Breast epithelium (tissue), 3 donors: ENCODE results near the gene BBX.

Experiments
- CTCF ChIP-seq, 3 donors: fragments of 450-650 bp; IDR thresholded peaks; one replicate each; pipeline ENCODE4 v1.5.1; 2016 to 2017; ENCODE audit warnings: antibody characterized with exemption in 3 of 3, mild to moderate bottlenecking in 3 of 3, moderate library complexity in 3 of 3
- POLR2A ChIP-seq: fragments of 450-650 bp; IDR thresholded peaks from one replicate; pipeline ENCODE4 v1.6.1; 2016; ENCODE audit warnings: antibody characterized with exemption, mild to moderate bottlenecking, moderate library complexity
- POLR2AphosphoS5 ChIP-seq, 3 donors: sonication (generic); formaldehyde crosslinking; IDR thresholded peaks; one replicate each; pipeline ENCODE4 v1.6.1; 2017; ENCODE audit warnings: antibody characterized with exemption in 3 of 3

GRCh38 chr3:107795514-107796094, 272.8 kb downstream of the BBX start:
- TF ChIP-seq CTCF (IDR thresholded peaks at IDR 0.05) (no peak), POLR2A (no peak), POLR2AphosphoS5 (IDR thresholded peaks at IDR 0.05) (no peak)
